CD14-positive monocyte (primary cell): ENCODE results near the gene RPS6KB2. TPM values are rescaled to one million over a fixed set of nuclear protein-coding genes. Genes with fewer than 3 reads are reported as not detected.

Experiments
- DNase-seq, 3 donors: peaks; one replicate each; pipeline ENCODE4 v3.0.0-alpha.2; 2011 to 2022
- H2AFZ ChIP-seq: 2 replicates; pipeline ENCODE4 v1.6.0; 2012; ENCODE audit warnings: mild to moderate bottlenecking, low read depth, low read length, inconsistent platforms; ENCODE audit not compliant: insufficient read depth, poor library complexity, severe bottlenecking
- H3K27ac ChIP-seq, 2 donors: 1 replicate in 1 of 2; 2 replicates in 1 of 2; pipeline ENCODE4 v1.5.1; 2012 to 2013; ENCODE audit warnings: low read length in 2 of 2, control low read depth in 1 of 2, inconsistent platforms in 1 of 2, low read depth in 1 of 2, mild to moderate bottlenecking in 1 of 2
- H3K27me3 ChIP-seq, 2 donors: one replicate each; pipeline versions ENCODE4 v1.6.0 to v1.6.1; 2011 to 2013; ENCODE audit warnings: low read length in 2 of 2; ENCODE audit not compliant: control insufficient read depth in 2 of 2, insufficient read depth in 2 of 2
- H3K36me3 ChIP-seq, 2 donors: replicated peaks in 1 of 2; 1 replicate in 1 of 2; 2 replicates in 1 of 2; pipeline versions ENCODE4 v1.5.1 to v1.6.1; 2012 to 2013; ENCODE audit warnings: low read length in 2 of 2, control low read depth in 1 of 2, inconsistent platforms in 1 of 2, mild to moderate bottlenecking in 1 of 2; ENCODE audit not compliant: insufficient read depth in 2 of 2, control insufficient read depth in 1 of 2
- H3K4me1 ChIP-seq, 2 donors: 1 replicate in 1 of 2; 2 replicates in 1 of 2; pipeline versions ENCODE4 v1.5.1 to v1.6.1; 2012 to 2013; ENCODE audit warnings: low read length in 2 of 2, control low read depth in 1 of 2, inconsistent platforms in 1 of 2, mild to moderate bottlenecking in 1 of 2, moderate library complexity in 1 of 2; ENCODE audit not compliant: insufficient read depth in 2 of 2, control insufficient read depth in 1 of 2
- H3K4me2 ChIP-seq: replicated peaks from 2 replicates; pipeline ENCODE3; 2012; ENCODE audit warnings: low read length, moderate library complexity, mild to moderate bottlenecking; ENCODE audit not compliant: poor library complexity, severe bottlenecking; ENCODE audit errors: extremely low read depth
- H3K4me3 ChIP-seq, 3 experiments: fragments of 200-600 bp in 1 of 3; sonication (generic) in 1 of 3; replicated peaks in 1 of 3; 1 replicate in 2 of 3; 2 replicates in 1 of 3; pipeline ENCODE4 v1.5.1; 2011 to 2013; ENCODE audit warnings: low read length in 3 of 3, mild to moderate bottlenecking in 3 of 3, control low read depth in 2 of 3, low read depth in 2 of 3, inconsistent platforms in 1 of 3, moderate library complexity in 1 of 3
- H3K79me2 ChIP-seq: 2 replicates; pipeline ENCODE4 v1.6.0; 2012; ENCODE audit warnings: mild to moderate bottlenecking, control low read depth, inconsistent platforms, low read length, moderate library complexity; ENCODE audit not compliant: insufficient read depth
- H3K9ac ChIP-seq: 2 replicates; pipeline ENCODE4 v1.6.0; 2017; ENCODE audit warnings: low read length, mild to moderate bottlenecking; ENCODE audit not compliant: insufficient read depth, poor library complexity, severe bottlenecking
- H3K9me3 ChIP-seq, 2 donors: replicated peaks in 1 of 2; 1 replicate in 1 of 2; 2 replicates in 1 of 2; pipeline versions ENCODE4 v1.5.1 to v1.6.1; 2012 to 2013; ENCODE audit warnings: low read length in 2 of 2, control low read depth in 1 of 2; ENCODE audit not compliant: control insufficient read depth in 1 of 2, insufficient read depth in 1 of 2
- H4K20me1 ChIP-seq: 2 replicates; pipeline ENCODE4 v1.6.0; 2012; ENCODE audit warnings: mild to moderate bottlenecking, low read length, control low read depth, moderate library complexity; ENCODE audit not compliant: insufficient read depth
- H3K27ac Mint-ChIP-seq, 7 donors: one replicate each; pipeline ENCODE4 v1.8.0; 2020; ENCODE audit warnings: mild to moderate bottlenecking in 7 of 7, mixed read lengths in 7 of 7, moderate library complexity in 6 of 7, inconsistent platforms in 2 of 7
- H3K27me3 Mint-ChIP-seq, 3 donors: one replicate each; pipeline ENCODE4 v1.8.0; 2021 to 2022; ENCODE audit warnings: low read depth in 3 of 3, mild to moderate bottlenecking in 3 of 3, mixed read lengths in 3 of 3, moderate library complexity in 3 of 3, inconsistent platforms in 1 of 3
- H3K36me3 Mint-ChIP-seq, 2 donors: one replicate each; pipeline ENCODE4 v1.8.0; 2020; ENCODE audit warnings: mixed read lengths in 2 of 2, inconsistent platforms in 1 of 2, mild to moderate bottlenecking in 1 of 2
- H3K4me1 Mint-ChIP-seq: one replicate; pipeline ENCODE4 v1.8.0; 2020; ENCODE audit warnings: mild to moderate bottlenecking, mixed read lengths
- H3K4me3 Mint-ChIP-seq, 2 donors: one replicate each; pipeline ENCODE4 v1.8.0; 2020; ENCODE audit warnings: mild to moderate bottlenecking in 2 of 2, mixed read lengths in 2 of 2, moderate library complexity in 1 of 2
- H3K9me3 Mint-ChIP-seq, 7 donors: one replicate each; pipeline ENCODE4 v1.8.0; 2020 to 2022; ENCODE audit warnings: mixed read lengths in 7 of 7, mild to moderate bottlenecking in 6 of 7, moderate library complexity in 6 of 7, inconsistent platforms in 2 of 7
- CTCF ChIP-seq: fragments of 200-600 bp; IDR thresholded peaks from one replicate; pipeline ENCODE4 v1.8.0; 2022; ENCODE audit warnings: antibody characterized with exemption, mild to moderate bottlenecking
- WGBS: methylation state at CpG from one replicate; pipeline ENCODE4 v1.1.5; 2013; ENCODE audit warnings: missing lambda C conversion rate; ENCODE audit not compliant: insufficient coverage; 5-methylcytosine and 5-hydroxymethylcytosine counted together
- intact Hi-C, 2 donors: fragments of 100-400 bp; cut with micrococcal nuclease; formaldehyde crosslinking; loops; one replicate each; pipeline versions ENCODE4 v1.15.0 to v1.15.1; 2023
- polyA plus RNA-seq, 3 donors: library from polyadenylated mRNA; depleted of rRNA in 1 of 3; unstranded in 2 of 3; stranded (reverse) in 1 of 3; fragments of 300-500 nt in 2 of 3; fragments of >200 nt in 1 of 3; fragmentation: Illumina TruSeq in 2 of 3; gene quantifications; 1 replicate in 2 of 3; 2 replicates in 1 of 3; pipeline ENCODE4 v1.2.3, GENCODE V29; 2012 to 2021

The RPS6KB2 gene
- polyA plus RNA-seq, 3 donors, result 51.6 to 101 (median 53.8) TPM

- H3K27ac Mint-ChIP-seq, result peak overlapping the region in 3 of 7 donors; percentile 60 to 77 (median 76)
- H2AFZ ChIP-seq, result no peak overlapping the region
- intact Hi-C loops, result no loop called here
- TF ChIP-seq CTCF, result no peak
- no peak overlapping the region for H3K9ac ChIP-seq
- WGBS, result 94% methylated on average over 12 of the region's 24 CpGs
- peaks cover 0 to 2% (median 0%) of the 10 kb centered on the region in 7 donors for H3K9me3 Mint-ChIP-seq
- no peak overlapping the region for H3K27ac ChIP-seq
- peaks cover 44 to 61% of the 10 kb centered on the region in 2 donors for H3K36me3 ChIP-seq
- no peaks in the 10 kb centered on the region for H3K27me3 ChIP-seq
- H3K4me1 ChIP-seq, result peaks cover 21 to 24% of the 10 kb centered on the region in 2 donors
- H3K27me3 Mint-ChIP-seq, result no peaks in the 10 kb centered on the region
- H3K79me2 ChIP-seq, result peaks cover 16% of the 10 kb centered on the region
- H3K4me3 ChIP-seq, result no peak overlapping the region
- H4K20me1 ChIP-seq, result peaks cover 33% of the 10 kb centered on the region
- no peak overlapping the region for H3K4me2 ChIP-seq
- H3K9me3 ChIP-seq, result no peaks in the 10 kb centered on the region
- peaks cover 35 to 57% of the 10 kb centered on the region in 2 donors for H3K36me3 Mint-ChIP-seq
- no peak overlapping the region for H3K4me3 Mint-ChIP-seq
- DNase-seq, result no peak
- H3K4me1 Mint-ChIP-seq, result peaks cover 22% of the 10 kb centered on the region
These were observed 3.3 kb downstream of the RPS6KB2 start for GRCh38 chr11:67431346-67432249.

GRCh38 chr11:67432655-67433349 is 4.5 kb downstream of the RPS6KB2 start:
- TF ChIP-seq CTCF, result no peak
- H3K27ac ChIP-seq, result no peak overlapping the region
- peaks cover 16% of the 10 kb centered on the region for H3K79me2 ChIP-seq
- intact Hi-C loops, result no loop called here
- 98% methylated on average over 13 of the region's 22 CpGs for WGBS
- DNase-seq, result no peak
- no peak overlapping the region for H2AFZ ChIP-seq
- Mint-ChIP-seq H3K36me3 (peaks cover 38 to 63% of the 10 kb centered on the region in 2 donors), H3K4me1 (peaks cover 20% of the 10 kb centered on the region), H3K4me3 (no peak overlapping the region), H3K9me3 (peaks cover 0 to 2% (median 0%) of the 10 kb centered on the region in 7 donors), H3K27me3 (no peaks in the 10 kb centered on the region), H3K27ac (no peak overlapping the region)
- H3K36me3 ChIP-seq, result peaks cover 44 to 64% of the 10 kb centered on the region in 2 donors
- no peak overlapping the region for H3K4me3 ChIP-seq
- no peaks in the 10 kb centered on the region for H3K27me3 ChIP-seq
- H3K4me2 ChIP-seq, result no peak overlapping the region
- H4K20me1 ChIP-seq, result peaks cover 42% of the 10 kb centered on the region
- no peak overlapping the region for H3K9ac ChIP-seq
- H3K9me3 ChIP-seq, result no peaks in the 10 kb centered on the region
- peaks cover 24 to 26% of the 10 kb centered on the region in 2 donors for H3K4me1 ChIP-seq
